HL-60 (cell line): ENCODE results near the gene ZFR2.

Source experiments
- GABPA ChIP-seq: IDR thresholded peaks from 2 replicates; pipeline ENCODE4 v1.6.1; 2012; ENCODE audit warnings: low read depth
- POLR2AphosphoS5 ChIP-seq: IDR thresholded peaks from 2 replicates; pipeline ENCODE4 v1.6.1; 2012; ENCODE audit warnings: low read depth
- REST ChIP-seq: IDR thresholded peaks from 2 replicates; pipeline ENCODE4 v1.6.1; 2012; ENCODE audit warnings: low read depth; ENCODE audit not compliant: insufficient replicate concordance
- TF ChIP-seq, protein P1 (sequence below): IDR thresholded peaks from one replicate; pipeline ENCODE4 v1.5.1; 2011; ENCODE audit warnings: low read length, control low read depth, inconsistent platforms; ENCODE audit not compliant: insufficient read depth

DNA sequence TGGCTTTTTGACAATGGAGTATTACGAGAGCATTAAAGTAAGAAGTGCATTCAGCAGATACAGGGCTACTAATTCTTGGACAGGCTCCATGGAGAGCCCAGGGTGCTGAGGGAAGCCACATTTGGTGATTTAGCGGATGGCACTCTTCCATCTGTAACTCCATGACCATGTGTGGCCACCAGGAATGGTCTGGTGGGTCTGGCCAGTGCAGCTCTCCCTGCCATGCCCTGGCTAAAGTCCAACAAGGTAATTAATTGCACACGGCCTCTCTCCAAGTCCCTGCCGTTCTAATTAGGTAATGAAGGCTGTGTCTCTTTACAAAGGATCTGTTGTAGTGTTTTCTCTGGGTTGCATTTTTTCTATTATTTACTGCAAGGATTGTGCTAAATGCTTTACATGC, 4.3 kb upstream of the ZFR2 start:
- TF ChIP-seq, protein P1, sequence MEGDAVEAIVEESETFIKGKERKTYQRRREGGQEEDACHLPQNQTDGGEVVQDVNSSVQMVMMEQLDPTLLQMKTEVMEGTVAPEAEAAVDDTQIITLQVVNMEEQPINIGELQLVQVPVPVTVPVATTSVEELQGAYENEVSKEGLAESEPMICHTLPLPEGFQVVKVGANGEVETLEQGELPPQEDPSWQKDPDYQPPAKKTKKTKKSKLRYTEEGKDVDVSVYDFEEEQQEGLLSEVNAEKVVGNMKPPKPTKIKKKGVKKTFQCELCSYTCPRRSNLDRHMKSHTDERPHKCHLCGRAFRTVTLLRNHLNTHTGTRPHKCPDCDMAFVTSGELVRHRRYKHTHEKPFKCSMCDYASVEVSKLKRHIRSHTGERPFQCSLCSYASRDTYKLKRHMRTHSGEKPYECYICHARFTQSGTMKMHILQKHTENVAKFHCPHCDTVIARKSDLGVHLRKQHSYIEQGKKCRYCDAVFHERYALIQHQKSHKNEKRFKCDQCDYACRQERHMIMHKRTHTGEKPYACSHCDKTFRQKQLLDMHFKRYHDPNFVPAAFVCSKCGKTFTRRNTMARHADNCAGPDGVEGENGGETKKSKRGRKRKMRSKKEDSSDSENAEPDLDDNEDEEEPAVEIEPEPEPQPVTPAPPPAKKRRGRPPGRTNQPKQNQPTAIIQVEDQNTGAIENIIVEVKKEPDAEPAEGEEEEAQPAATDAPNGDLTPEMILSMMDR: no peak
- TF ChIP-seq GABPA (no peak), REST (no peak), POLR2AphosphoS5 (no peak)
